Measurements from ENCODE around the gene TMEM184C. TPM values are rescaled to one million over a fixed set of nuclear protein-coding genes. Genes with fewer than 3 reads are reported as not detected.

Gene TMEM184C
- total RNA-seq, 1 experiment from 2014 or later: 18.3 TPM

- DNase-seq (ENCODE audit: low read depth): no peak
These were observed 38.4 kb downstream of the TMEM184C start for GRCh38 chr4:147655639-147656038.

GRCh38 chr4:147658501-147658900 lies 41.3 kb downstream of the TMEM184C start:
- DNase-seq (ENCODE audit: low read depth): no peak

- no peak for DNase-seq (ENCODE audit: low read depth)
These were observed 56.9 kb downstream of the TMEM184C start for GRCh38 chr4:147674073-147674472.

- DNase-seq (ENCODE audit: low read depth): no peak
These were observed 57.3 kb downstream of the TMEM184C start for GRCh38 chr4:147674496-147674895.

- no peak for DNase-seq (ENCODE audit: low read depth)
These were observed 60.9 kb downstream of the TMEM184C start for GRCh38 chr4:147678106-147678505.

GRCh38 chr4:147678796-147679549 lies 61.8 kb downstream of the TMEM184C start:
- DNase-seq (ENCODE audit: low read depth): peak; percentile 1

GRCh38 chr4:147682755-147683154 lies 65.6 kb downstream of the TMEM184C start:
- DNase-seq (ENCODE audit: low read depth): no peak

- DNase-seq (ENCODE audit: low read depth): no peak
These were observed 66.0 kb downstream of the TMEM184C start for GRCh38 chr4:147683188-147683591.

GRCh38 chr4:147683717-147684700 lies 66.8 kb downstream of the TMEM184C start, which contains the start of gene PRMT9:
PRMT9 (minus strand) TSS chr4:147684163; CDS start chr4:147683987, 176 bp downstream.
- peak; percentile 87 for DNase-seq (ENCODE audit: low read depth)

- DNase-seq (ENCODE audit: low read depth): no peak
These were observed 71.9 kb downstream of the TMEM184C start for GRCh38 chr4:147689067-147689466.

GRCh38 chr4:147691820-147692219 lies 74.6 kb downstream of the TMEM184C start:
- no peak for DNase-seq (ENCODE audit: low read depth)

- no peak for DNase-seq (ENCODE audit: low read depth)
These were observed 76.0 kb downstream of the TMEM184C start for GRCh38 chr4:147693218-147693617.

- DNase-seq (ENCODE audit: low read depth): no peak
These were observed 79.7 kb downstream of the TMEM184C start for GRCh38 chr4:147696866-147697265.

- no peak for DNase-seq (ENCODE audit: low read depth)
These were observed 87.6 kb downstream of the TMEM184C start for GRCh38 chr4:147704846-147705245.

- no peak for DNase-seq (ENCODE audit: low read depth)
These were observed 90.9 kb downstream of the TMEM184C start for GRCh38 chr4:147707892-147708672.

- peak; percentile 70 for DNase-seq (ENCODE audit: low read depth)
These were observed 92.8 kb downstream of the TMEM184C start for GRCh38 chr4:147709999-147710398.

- DNase-seq (ENCODE audit: low read depth): peak; percentile 37
These were observed 97.6 kb downstream of the TMEM184C start for GRCh38 chr4:147714575-147715401.

- DNase-seq (ENCODE audit: low read depth): no peak
These were observed 100.7 kb downstream of the TMEM184C start for GRCh38 chr4:147717878-147718277.

Data from Daoy (cell line).